GM19395 (cell line): Measurements from ENCODE around the gene PKP4.

Experiments used
- ATAC-seq: cut with Tn5 transposase; IDR thresholded peaks from one replicate; pipeline ENCODE4 v1.9.1; 2021; ENCODE audit warnings: mild to moderate bottlenecking, moderate library complexity; ENCODE audit not compliant: unreplicated experiment

Gene PKP4

GRCh38 chr2:158580760-158581159 is 124.0 kb downstream of the PKP4 start:
- no peak for ATAC-seq

- no peak for ATAC-seq
Observed at GRCh38 chr2:158582670-158583069, 125.9 kb downstream of the PKP4 start.

GRCh38 chr2:158583923-158584322 is 127.2 kb downstream of the PKP4 start:
- ATAC-seq = no peak

- no peak for ATAC-seq
Observed at GRCh38 chr2:158586491-158586890, 129.7 kb downstream of the PKP4 start.

- ATAC-seq = no peak
Observed at GRCh38 chr2:158589303-158589702, 132.6 kb downstream of the PKP4 start.

- no peak for ATAC-seq
Observed at GRCh38 chr2:158598862-158599517, 142.2 kb downstream of the PKP4 start.

- no peak for ATAC-seq
Observed at GRCh38 chr2:158599609-158600008, 142.9 kb downstream of the PKP4 start.

GRCh38 chr2:158600155-158600802 is 143.5 kb downstream of the PKP4 start:
- ATAC-seq = no peak

GRCh38 chr2:158602027-158602426 is 145.3 kb downstream of the PKP4 start:
- no peak for ATAC-seq

GRCh38 chr2:158603205-158603604 is 146.5 kb downstream of the PKP4 start:
- ATAC-seq = no peak

GRCh38 chr2:158603986-158604385 is 147.2 kb downstream of the PKP4 start:
- ATAC-seq = no peak

- ATAC-seq = no peak
Observed at GRCh38 chr2:158610059-158610458, 153.3 kb downstream of the PKP4 start.

GRCh38 chr2:158616480-158617000 is 159.8 kb downstream of the PKP4 start:
- no peak for ATAC-seq

GRCh38 chr2:158618891-158619490 is 162.2 kb downstream of the PKP4 start:
- ATAC-seq = no peak

GRCh38 chr2:158619496-158619895 is 162.7 kb downstream of the PKP4 start:
- ATAC-seq = no peak

- no peak for ATAC-seq
Observed at GRCh38 chr2:158620656-158621055, 163.9 kb downstream of the PKP4 start.

GRCh38 chr2:158624071-158624667 is 167.4 kb downstream of the PKP4 start:
- no peak for ATAC-seq

- no peak for ATAC-seq
Observed at GRCh38 chr2:158624961-158625360, 168.2 kb downstream of the PKP4 start.

GRCh38 chr2:158629116-158629515 is 172.4 kb downstream of the PKP4 start:
- no peak for ATAC-seq

GRCh38 chr2:158633261-158633660 is 176.5 kb downstream of the PKP4 start:
- no peak for ATAC-seq

- no peak for ATAC-seq
Observed at GRCh38 chr2:158634627-158635026, 177.9 kb downstream of the PKP4 start.
